K562 (cell line): ENCODE measurements around the gene CNN3. TPM values are rescaled to one million over a fixed set of nuclear protein-coding genes. Genes with fewer than 3 reads are reported as not detected.

Source experiments
- ATAC-seq: fragments of 200-7000 bp; cut with Tn5 transposase; 3 replicates; pipeline ENCODE4 v1.9.1; 2020; ENCODE audit warnings: moderate library complexity
- BruUV-seq: library from RNA; stranded (reverse); fragments of 400-500 nt; replicated peaks from 2 replicates; lab custom pipeline; 2021; lab: Mats Ljungman, UMichigan
- CTCF ChIA-PET: fragments of 300-600 bp; formaldehyde crosslinking; extraction: SDS; loops from one replicate; lab custom pipeline; 2021; ENCODE audit warnings: low intra/inter-chr PET ratio; lab: Yijun Ruan, JAX
- POLR2A ChIA-PET: fragments of 300-600, 350-650 bp; sonication (Branson Sonifier 250); formaldehyde crosslinking; extraction: SDS; loops from one replicate; lab custom pipeline; 2021; ENCODE audit warnings: antibody characterized with exemption, inconsistent platforms; lab: Yijun Ruan, JAX
- DNase-seq, 4 experiments: peaks; one replicate each; pipeline versions ENCODE4 v3.0.0 to v3.0.0-alpha.2; 2011 to 2018; ENCODE audit warnings: low spot score in 3 of 4, mixed read lengths in 3 of 4; ENCODE audit errors: extremely low read depth in 1 of 4
- FAIRE-seq: peaks from 2 replicates; lab custom pipeline; 2011; peaks lifted over from hg19 to GRCh38; lab: Jason Lieb, UNC
- H2AFZ ChIP-seq: 2 replicates; pipeline ENCODE4 v1.6.0; 2011; ENCODE audit warnings: low read depth, low read length, control low read depth, inconsistent platforms
- H3K27ac ChIP-seq: fragments of 200-600 bp; 3 replicates; pipeline ENCODE4 v1.8.0; 2011; ENCODE audit warnings: low read depth, mild to moderate bottlenecking, control low read depth, inconsistent platforms, low read length, moderate library complexity, mixed read lengths; ENCODE audit errors: extremely low read depth
- H3K27me3 ChIP-seq, 2 experiments: fragments of 300-600 bp in 1 of 2; 2 replicates in 1 of 2; 3 replicates in 1 of 2; pipeline versions ENCODE4 v1.6.0 to v1.8.0; 2011; ENCODE audit warnings: inconsistent platforms in 2 of 2, low read length in 2 of 2, mild to moderate bottlenecking in 1 of 2, mixed read lengths in 1 of 2, moderate library complexity in 1 of 2; ENCODE audit not compliant: control insufficient read depth in 2 of 2, insufficient read depth in 2 of 2
- H3K36me3 ChIP-seq: fragments of 300-600 bp; 3 replicates; pipeline ENCODE4 v1.8.0; 2011; ENCODE audit warnings: mild to moderate bottlenecking, low read length, inconsistent platforms; ENCODE audit not compliant: control insufficient read depth, insufficient read depth
- H3K4me1 ChIP-seq, 2 experiments: fragments of 200-600 bp in 1 of 2; replicated peaks in 1 of 2; 2 replicates in 1 of 2; 3 replicates in 1 of 2; pipeline versions ENCODE4 v1.5.1 to v1.8.0; 2011; ENCODE audit warnings: inconsistent platforms in 2 of 2, low read length in 2 of 2, mild to moderate bottlenecking in 1 of 2, mixed read lengths in 1 of 2, moderate library complexity in 1 of 2; ENCODE audit not compliant: control insufficient read depth in 2 of 2, insufficient read depth in 2 of 2
- H3K4me2 ChIP-seq: 2 replicates; pipeline ENCODE4 v1.6.1; 2011; ENCODE audit warnings: low read length, control low read depth, inconsistent platforms, mixed read lengths; ENCODE audit not compliant: insufficient read depth
- H3K4me3 ChIP-seq: fragments of 200-600 bp; sonication (generic), shearing (Covaris generic); 2 replicates; pipeline ENCODE4 v1.5.1; 2016; ENCODE audit warnings: control low read depth, inconsistent platforms
- H3K79me2 ChIP-seq: fragments of 200-600 bp; 3 replicates; pipeline ENCODE4 v1.8.0; 2011; ENCODE audit warnings: low read length, inconsistent platforms; ENCODE audit not compliant: control insufficient read depth, insufficient read depth
- H3K9ac ChIP-seq, 2 experiments: 2 replicates each; pipeline versions ENCODE4 v1.6.0 to v1.6.1; 2011; ENCODE audit warnings: low read depth in 2 of 2, low read length in 2 of 2, control low read depth in 1 of 2, inconsistent platforms in 1 of 2, mild to moderate bottlenecking in 1 of 2, mixed read lengths in 1 of 2; ENCODE audit not compliant: insufficient read depth in 1 of 2
- H3K9me1 ChIP-seq: one replicate; pipeline ENCODE4 v1.6.0; 2011; ENCODE audit warnings: inconsistent platforms, mild to moderate bottlenecking, low read length, moderate library complexity; ENCODE audit not compliant: control insufficient read depth, insufficient read depth
- H3K9me3 ChIP-seq: replicated peaks from 2 replicates; pipeline ENCODE4 v1.5.1; 2011; ENCODE audit warnings: low read depth, low read length, inconsistent platforms; ENCODE audit not compliant: control insufficient read depth, insufficient read depth
- H4K20me1 ChIP-seq: replicated peaks from 2 replicates; pipeline ENCODE4 v1.6.1; 2011; ENCODE audit warnings: low read length, inconsistent platforms, mixed read lengths; ENCODE audit not compliant: control insufficient read depth, insufficient read depth
- BACH1 ChIP-seq: fragments of 200-800 bp; sonication (Bioruptor generic); IDR thresholded peaks from 2 replicates; pipeline ENCODE4 v1.6.1; 2016; ENCODE audit warnings: missing genetic modification characterization, missing compliant biosample characterization
- CXXC5 ChIP-seq: fragments of 250-450 bp; sonication (Bioruptor Pico); IDR thresholded peaks from 2 replicates; pipeline ENCODE4 v1.8.0; 2022; ENCODE audit warnings: inconsistent platforms, mild to moderate bottlenecking, moderate library complexity
- HCFC1 ChIP-seq: IDR thresholded peaks from 2 replicates; pipeline ENCODE4 v1.6.1; 2012; ENCODE audit warnings: low read depth, low read length, improper control_type of control experiment
- MIER1 ChIP-seq: fragments of 450-650 bp; IDR thresholded peaks from 2 replicates; pipeline ENCODE4 v1.6.1; 2016; ENCODE audit warnings: antibody characterized with exemption, mild to moderate bottlenecking, low read depth
- NCOA1 ChIP-seq: fragments of 450-650 bp; IDR thresholded peaks from 2 replicates; pipeline ENCODE4 v1.6.1; 2016; ENCODE audit warnings: low read depth
- PHF21A ChIP-seq: fragments of 450-650 bp; IDR thresholded peaks from 2 replicates; pipeline ENCODE4 v1.6.1; 2017; ENCODE audit warnings: low read depth, borderline replicate concordance
- POLR2A ChIP-seq: fragments of 450-650 bp; conservative IDR thresholded peaks from 2 replicates; pipeline ENCODE4 v1.6.1; 2016
- RAD51 ChIP-seq: fragments of 450-650 bp; IDR thresholded peaks from 2 replicates; pipeline ENCODE4 v1.7.1; 2016; ENCODE audit warnings: low read depth, mild to moderate bottlenecking, borderline replicate concordance
- RUNX1 ChIP-seq: sonication (generic); IDR thresholded peaks from 2 replicates; pipeline ENCODE4 v1.6.1; 2016; ENCODE audit warnings: antibody characterized with exemption, low read depth
- SP2 ChIP-seq: IDR thresholded peaks from 2 replicates; pipeline ENCODE4 v1.6.1; 2011; ENCODE audit warnings: mild to moderate bottlenecking, low read depth, low read length, moderate library complexity; ENCODE audit not compliant: poor library complexity, severe bottlenecking; ENCODE audit errors: extremely low read depth
- SRSF7 ChIP-seq: fragments of 200-400 bp; formaldehyde crosslinking; optimal IDR thresholded peaks from 2 replicates; pipeline ENCODE3; 2017; ENCODE audit warnings: mild to moderate bottlenecking, low read depth, low read length
- TAF9B ChIP-seq: fragments of 450-650 bp; IDR thresholded peaks from 2 replicates; pipeline ENCODE4 v1.6.1; 2018; ENCODE audit warnings: mild to moderate bottlenecking; ENCODE audit not compliant: partially characterized antibody
- TOE1 ChIP-seq, 2 experiments: fragments of 450-650 bp in 1 of 2; sonication (generic) in 1 of 2; formaldehyde crosslinking in 1 of 2; IDR thresholded peaks; 2 replicates each; pipeline versions ENCODE4 v1.7.1 to v1.8.0; 2016 to 2022; ENCODE audit warnings: borderline replicate concordance in 2 of 2, mild to moderate bottlenecking in 2 of 2, antibody characterized with exemption in 1 of 2, inconsistent platforms in 1 of 2, low read depth in 1 of 2, missing genetic modification reagents in 1 of 2, moderate library complexity in 1 of 2
- XRCC3 ChIP-seq: fragments of 450-650 bp; IDR thresholded peaks from 2 replicates; pipeline ENCODE4 v1.6.1; 2017; ENCODE audit warnings: mild to moderate bottlenecking, moderate library complexity
- ZEB2 ChIP-seq: fragments of 450-650 bp; IDR thresholded peaks from 2 replicates; pipeline ENCODE4 v1.6.1; 2016
- ZNF444 ChIP-seq: fragments of 250-450 bp; sonication (Bioruptor Pico); IDR thresholded peaks from 2 replicates; pipeline ENCODE4 v1.4.0; 2020; ENCODE audit warnings: mild to moderate bottlenecking, moderate library complexity
- WGBS: fragments of 100-300 bp; shearing (Covaris generic); methylation state at CpG from one replicate; pipeline ENCODE4 v1.1.6; 2016; ENCODE audit warnings: low coverage, mixed read lengths; ENCODE audit not compliant: insufficient coverage; ENCODE audit errors: missing lambda C conversion rate; 5-methylcytosine and 5-hydroxymethylcytosine counted together
- in situ Hi-C: fragments of 300-500 bp; cut with MboI; formaldehyde crosslinking; loops from 4 replicates; pipeline ENCODE4 v1.15.0; 2018; ENCODE audit warnings: inconsistent platforms, mixed read lengths
- intact Hi-C: fragments of 100-400 bp; cut with micrococcal nuclease; formaldehyde crosslinking; loops from 2 replicates; pipeline ENCODE4 v1.14.2; 2022
- polyA plus RNA-seq, 8 experiments: library from polyadenylated mRNA; depleted of rRNA in 4 of 8; stranded (reverse) in 5 of 8; unstranded in 3 of 8; fragments of >200 nt; fragmentation: Nextera tagmentation in 2 of 8; fragmentation: Illumina TruSeq in 1 of 8; extraction: Ambion mirVana in 2 of 8; extraction: Trizol in 1 of 8; gene quantifications; 2 replicates each; pipeline versions ENCODE4 v1.2.1 to v1.2.3, GENCODE V29; 2011 to 2014; ENCODE audit warnings: inconsistent platforms in 1 of 8, missing spikeins in 1 of 8
- total RNA-seq, 7 experiments: library from RNA; depleted of rRNA in 6 of 7; stranded (reverse); fragments of >200 nt in 6 of 7; fragmentation: Illumina TruSeq in 2 of 7; extraction: Trizol in 2 of 7; gene quantifications; 2 replicates each; pipeline versions ENCODE4 v1.2.1 to v1.2.3, GENCODE V29; 2011 to 2021; ENCODE audit warnings: low replicate concordance in 1 of 7

The CNN3 gene
- total and polyA plus RNA-seq, 9 of the 15 experiments (the other 6 are each of a cell fraction or from before 2014, with no cell fraction given), result 0.06 to 0.62 (median 0.18) TPM; not detected in 4

DNA sequence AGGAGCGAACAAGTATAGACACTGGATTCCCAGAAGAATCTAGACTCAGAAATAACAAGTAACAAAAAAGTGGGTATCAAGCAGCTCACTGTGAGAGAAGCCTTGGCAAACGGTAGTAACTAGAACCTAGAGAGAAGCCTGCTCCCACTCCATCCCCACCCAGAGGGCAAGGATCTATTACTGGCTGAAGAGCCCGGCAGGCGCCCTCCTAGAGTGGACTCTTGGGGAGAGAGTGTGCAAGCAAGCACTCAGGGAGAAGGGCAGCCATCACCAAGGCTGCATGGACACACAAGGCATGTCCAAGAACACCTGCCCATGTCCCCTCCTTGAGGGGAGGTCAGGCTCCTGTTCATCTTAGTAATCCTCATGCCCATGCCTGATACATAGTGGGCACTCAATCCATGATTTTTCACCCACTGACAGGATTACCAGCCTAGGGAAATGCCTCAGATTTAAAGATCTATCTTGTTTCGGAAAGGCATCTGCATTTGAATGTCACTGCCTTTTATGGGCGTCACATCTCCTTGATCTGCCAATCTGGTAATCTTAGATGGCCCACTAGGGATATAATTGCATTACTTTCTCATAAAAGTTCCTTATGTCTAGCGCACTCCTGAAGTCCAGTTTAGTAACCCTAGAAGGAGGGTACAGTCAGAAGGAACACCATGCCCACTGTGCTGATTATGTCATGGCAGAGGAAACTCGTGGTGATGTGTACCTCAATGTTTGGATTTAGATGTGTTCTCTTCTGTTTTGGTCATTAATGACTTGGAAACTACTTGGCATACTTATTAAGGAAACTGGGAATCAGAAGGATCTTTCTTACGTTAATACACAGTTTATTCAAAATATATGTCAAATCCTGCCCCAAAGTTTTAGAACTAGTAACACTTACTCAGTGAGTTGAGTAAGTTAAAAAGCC, 14.4 kb downstream of the CNN3 start:
- no peak for ATAC-seq
- Histone ChIP-seq H3K9ac (no peak overlapping the region), H3K4me2 (no peak overlapping the region), H3K9me3 (no peaks in the 10 kb centered on the region), H3K27me3 (peaks cover 12 to 32% of the 10 kb centered on the region in 2 experiments; a peak in 3 of 5 replicates), H2AFZ (no peak overlapping the region), H3K4me3 (no peak overlapping the region), H3K36me3 (no peaks in the 10 kb centered on the region), H3K9me1 (no peaks in the 10 kb centered on the region), H4K20me1 (no peaks in the 10 kb centered on the region; the same call in 1 of the 2 replicates), H3K4me1 (no peaks in the 10 kb centered on the region; a peak in 1 of 5 replicates), H3K27ac (no peak overlapping the region), H3K79me2 (no peaks in the 10 kb centered on the region)
- TF ChIP-seq RAD51 (no peak), HCFC1 (no peak), SP2 (no peak)
- WGBS, result under 1% methylated on average over 9 of the region's 9 CpGs
- POLR2A ChIA-PET, result interaction anchor here (0.7 to 2.0 kb wide), 2 partner anchors 9 to 10 kb away, joined by 3 to 7 read pairs; no protein-coding TSS in a partner anchor
- in situ Hi-C loops, result no loop called here
- BruUV-seq, result no TSS peak
- CTCF ChIA-PET, result no interaction called here
- intact Hi-C loops, result no loop called here
- no peak for DNase-seq
- FAIRE-seq, result no peak

DNA sequence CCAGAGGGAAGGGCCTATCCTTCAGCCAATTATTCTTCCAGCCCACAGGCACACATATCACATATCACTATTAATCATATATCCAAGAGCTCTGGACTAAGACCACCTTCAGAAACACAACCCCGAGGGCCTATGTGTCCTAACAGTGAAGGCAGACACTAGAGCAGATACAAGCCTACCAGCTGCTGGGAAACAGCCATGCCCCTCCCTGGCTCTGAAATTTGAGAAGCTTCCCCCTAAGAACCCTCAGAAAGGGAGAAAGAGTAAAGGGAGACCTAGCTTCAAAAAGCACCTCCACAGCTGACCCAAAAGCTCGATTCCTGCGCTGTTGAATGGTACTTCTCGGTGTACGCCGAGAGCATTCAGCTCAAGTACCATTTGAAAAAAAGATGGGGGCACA, 17.4 kb downstream of the CNN3 start:
- no peak for FAIRE-seq
- Histone ChIP-seq H4K20me1 (no peaks in the 10 kb centered on the region), H3K9ac (no peak overlapping the region), H3K9me1 (no peaks in the 10 kb centered on the region), H3K36me3 (no peaks in the 10 kb centered on the region), H3K4me1 (no peaks in the 10 kb centered on the region; a peak in 1 of 5 replicates), H3K79me2 (no peaks in the 10 kb centered on the region), H3K27me3 (peaks cover 12 to 32% of the 10 kb centered on the region in 2 experiments; a peak in 4 of 5 replicates), H3K27ac (no peak overlapping the region), H3K4me2 (no peak overlapping the region), H3K9me3 (no peaks in the 10 kb centered on the region), H2AFZ (no peak overlapping the region), H3K4me3 (no peak overlapping the region)
- ChIA-PET POLR2A (no interaction called here), CTCF (interaction anchor here (0.7 kb wide), 1 partner anchor 11 kb away, joined by 6 read pairs; no protein-coding TSS in a partner anchor)
- WGBS, result 0% methylated on average over 6 of the region's 6 CpGs
- DNase-seq, result no peak
- in situ Hi-C loops, result no loop called here
- intact Hi-C loops, result no loop called here
- no peak for TF ChIP-seq SRSF7
- TF ChIP-seq MIER1, result no peak
- no peak for TF ChIP-seq RUNX1
- no peak for TF ChIP-seq PHF21A
- no peak for TF ChIP-seq NCOA1
- TF ChIP-seq TOE1 (IDR thresholded peaks at IDR 0.05; ENCODE audit: borderline replicate concordance), result no peak
- no peak for TF ChIP-seq TOE1 (CRISPR knock-in tag; IDR thresholded peaks at IDR 0.05; ENCODE audit: borderline replicate concordance, low read depth)
- no peak for TF ChIP-seq RAD51
- no peak for TF ChIP-seq ZEB2
- TF ChIP-seq ZNF444 (CRISPR knock-in tag), result no peak
- TF ChIP-seq TAF9B, result no peak
- TF ChIP-seq POLR2A, result no peak
- TF ChIP-seq XRCC3, result no peak
- no peak for TF ChIP-seq CXXC5
- no peak for TF ChIP-seq BACH1 (tag)
- BruUV-seq, result no TSS peak
- no peak for ATAC-seq
